Articular chondrocyte of knee joint (primary cell): ENCODE measurements around the gene TAS2R5. TPM values are rescaled to one million over a fixed set of nuclear protein-coding genes. Genes with fewer than 3 reads are reported as not detected.

Experiments used
- total RNA-seq: library from RNA; depleted of rRNA; stranded (reverse); fragments of >200 nt; gene quantifications from 2 replicates; pipeline ENCODE4 v1.2.3, GENCODE V29; 2012

TAS2R5 gene, protein sequence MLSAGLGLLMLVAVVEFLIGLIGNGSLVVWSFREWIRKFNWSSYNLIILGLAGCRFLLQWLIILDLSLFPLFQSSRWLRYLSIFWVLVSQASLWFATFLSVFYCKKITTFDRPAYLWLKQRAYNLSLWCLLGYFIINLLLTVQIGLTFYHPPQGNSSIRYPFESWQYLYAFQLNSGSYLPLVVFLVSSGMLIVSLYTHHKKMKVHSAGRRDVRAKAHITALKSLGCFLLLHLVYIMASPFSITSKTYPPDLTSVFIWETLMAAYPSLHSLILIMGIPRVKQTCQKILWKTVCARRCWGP
- total RNA-seq, result 1.9 and 2.6 TPM in 2 replicates

DNA sequence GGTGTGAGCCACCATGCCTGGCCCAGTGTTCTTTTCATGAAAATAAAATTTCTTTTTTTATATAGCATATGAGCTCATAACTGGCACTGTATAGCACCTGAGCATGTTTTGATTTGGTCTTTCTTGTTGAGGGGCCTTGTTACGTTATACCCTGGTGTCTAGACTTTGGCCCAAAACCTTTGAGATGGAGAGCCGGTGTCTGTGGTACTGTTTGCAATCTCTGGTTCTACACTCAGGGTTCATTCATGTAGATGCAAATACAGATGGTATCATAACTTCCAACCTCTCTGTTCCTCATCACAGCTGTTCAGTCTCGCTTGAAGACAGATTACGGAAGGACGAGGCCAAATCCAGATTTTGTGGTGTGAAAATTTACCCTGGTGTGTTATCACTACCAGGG is at the start of gene TAS2R5:
TSS of gene TAS2R5 (plus strand) at position 301 of the 400 bp plus-strand sequence. CDS start 145 bp downstream, outside the sequence.

DNA sequence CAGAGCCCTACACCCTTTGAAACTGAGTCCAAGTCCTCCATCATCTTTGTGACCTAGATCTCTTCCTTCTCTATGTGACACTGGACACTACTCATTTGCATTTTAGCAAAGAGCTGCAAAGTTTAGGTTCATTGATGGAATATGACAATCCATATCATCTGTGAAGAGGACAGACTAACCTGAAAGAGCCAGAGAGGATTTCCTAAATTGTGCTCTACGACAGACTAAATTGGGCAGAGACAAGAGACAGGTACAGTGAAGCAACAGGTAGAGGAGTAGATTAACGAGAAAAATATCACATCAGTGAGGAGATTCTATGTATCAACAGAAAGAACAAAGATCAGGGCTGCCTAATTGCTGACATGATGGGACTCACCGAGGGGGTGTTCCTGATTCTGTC is 26.2 kb upstream of the TAS2R5 start, which contains the start of gene TAS2R3:
TSS of gene TAS2R3 (plus strand) at position 301 of the 400 bp plus-strand sequence. CDS start at position 363, 62 bp downstream.

DNA sequence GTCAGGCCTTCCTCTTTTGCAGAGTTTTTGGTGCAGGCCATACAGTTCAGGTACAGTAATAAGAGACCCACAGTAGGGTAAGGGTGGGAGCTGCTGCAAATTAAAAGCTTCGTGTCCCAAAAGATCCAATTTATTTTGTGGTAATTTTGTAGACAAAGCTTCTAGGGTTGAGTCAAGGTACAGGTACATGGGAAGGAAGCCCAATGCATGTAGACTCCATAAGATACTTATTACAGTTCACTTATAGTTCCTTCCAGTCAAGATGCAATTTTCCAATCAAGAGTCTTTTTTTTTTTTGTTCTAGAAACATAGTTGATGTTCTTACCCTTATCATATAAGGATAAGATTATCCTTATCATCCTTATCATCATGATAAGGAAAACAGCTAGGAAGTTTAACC is 13.6 kb upstream of the TAS2R5 start, which contains the start of gene TAS2R4:
TSS of gene TAS2R4 (plus strand) at position 301 of the 400 bp plus-strand sequence. CDS start 1,815 bp downstream, outside the sequence.

Other genes starting within 250 kb of the TAS2R5 start
- 29.3 and 33.3 TPM in 2 replicates for gene AGK, start 238.8 kb upstream of the TAS2R5 start, total RNA-seq
- gene DENND11, start 88.1 kb upstream of the TAS2R5 start, total RNA-seq, result 6.9 and 8.4 TPM in 2 replicates
- gene WEE2, start 81.9 kb upstream of the TAS2R5 start, total RNA-seq, result not detected in 2 replicates
- gene SSBP1, start 51.9 kb upstream of the TAS2R5 start, total RNA-seq, result 121 and 139 TPM in 2 replicates
- 2.9 and 4.1 TPM in 2 replicates for gene TAS2R3, start 26.1 kb upstream of the TAS2R5 start, total RNA-seq
- gene TAS2R4, start 13.5 kb upstream of the TAS2R5 start, total RNA-seq, result 2.4 and 3.8 TPM in 2 replicates
- not detected in 2 replicates for gene PRSS37, start 51.3 kb downstream of the TAS2R5 start, total RNA-seq
- gene OR9A4, start 126.2 kb downstream of the TAS2R5 start, total RNA-seq, result 0.11 and 0.13 TPM in 2 replicates
- not detected in 2 replicates for gene CLEC5A, start 156.8 kb downstream of the TAS2R5 start, total RNA-seq
- gene TAS2R38, start 183.6 kb downstream of the TAS2R5 start, total RNA-seq, result not detected in 2 replicates
- 0.43 TPM in 1 of 2 replicates, not detected in the other for gene MGAM, start 205.7 kb downstream of the TAS2R5 start, total RNA-seq